ENCODE data around the gene DDX31.

DNA sequence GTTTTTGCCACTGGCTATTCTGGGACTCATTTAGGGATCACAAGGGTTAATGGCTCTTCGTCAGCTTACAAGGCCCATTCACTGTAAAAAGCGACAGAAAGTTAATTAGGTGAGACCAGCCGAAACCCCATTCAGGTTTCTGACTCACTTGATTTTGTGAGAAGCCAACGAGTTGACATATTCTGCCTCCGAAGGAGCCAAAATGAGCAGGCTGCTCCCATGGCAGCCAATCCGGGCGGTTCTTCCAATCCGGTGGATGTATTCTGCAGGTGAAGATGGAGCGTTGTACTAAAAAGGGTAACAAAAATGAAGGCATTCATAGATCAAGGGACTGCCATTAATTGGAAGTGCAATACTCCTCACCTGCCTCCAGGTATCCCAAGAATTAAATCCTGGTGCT, 39.7 kb downstream of the DDX31 start:
- TF ChIP-seq, protein P1, sequence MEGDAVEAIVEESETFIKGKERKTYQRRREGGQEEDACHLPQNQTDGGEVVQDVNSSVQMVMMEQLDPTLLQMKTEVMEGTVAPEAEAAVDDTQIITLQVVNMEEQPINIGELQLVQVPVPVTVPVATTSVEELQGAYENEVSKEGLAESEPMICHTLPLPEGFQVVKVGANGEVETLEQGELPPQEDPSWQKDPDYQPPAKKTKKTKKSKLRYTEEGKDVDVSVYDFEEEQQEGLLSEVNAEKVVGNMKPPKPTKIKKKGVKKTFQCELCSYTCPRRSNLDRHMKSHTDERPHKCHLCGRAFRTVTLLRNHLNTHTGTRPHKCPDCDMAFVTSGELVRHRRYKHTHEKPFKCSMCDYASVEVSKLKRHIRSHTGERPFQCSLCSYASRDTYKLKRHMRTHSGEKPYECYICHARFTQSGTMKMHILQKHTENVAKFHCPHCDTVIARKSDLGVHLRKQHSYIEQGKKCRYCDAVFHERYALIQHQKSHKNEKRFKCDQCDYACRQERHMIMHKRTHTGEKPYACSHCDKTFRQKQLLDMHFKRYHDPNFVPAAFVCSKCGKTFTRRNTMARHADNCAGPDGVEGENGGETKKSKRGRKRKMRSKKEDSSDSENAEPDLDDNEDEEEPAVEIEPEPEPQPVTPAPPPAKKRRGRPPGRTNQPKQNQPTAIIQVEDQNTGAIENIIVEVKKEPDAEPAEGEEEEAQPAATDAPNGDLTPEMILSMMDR (conservative IDR thresholded peaks at IDR 0.05; ENCODE audit: low read depth, low read length) = no peak
- no peak for TF ChIP-seq EZH2phosphoT487 (IDR thresholded peaks at IDR 0.05; ENCODE audit: borderline replicate concordance, low read length)
